Measurements from ENCODE around the gene AGBL2.
"Not testable (repeated sequence)": the region's sequence is repeated elsewhere in the genome, so short reads cannot be mapped to it uniquely, and the experiment has no call there.

Gene AGBL2

GRCh38 chr11:47715082-47715669 is at the start of gene AGBL2:
TSS of gene AGBL2 (minus strand) at chr11:47715369. CDS start at chr11:47714650, 719 bp downstream.
- DNase-seq, result no peak

GRCh38 chr11:47759291-47759690 is 44.1 kb upstream of the AGBL2 start:
- DNase-seq, result not testable (repeated sequence)

GRCh38 chr11:47756208-47756607 is 41.0 kb upstream of the AGBL2 start:
- DNase-seq, result no peak

DNA sequence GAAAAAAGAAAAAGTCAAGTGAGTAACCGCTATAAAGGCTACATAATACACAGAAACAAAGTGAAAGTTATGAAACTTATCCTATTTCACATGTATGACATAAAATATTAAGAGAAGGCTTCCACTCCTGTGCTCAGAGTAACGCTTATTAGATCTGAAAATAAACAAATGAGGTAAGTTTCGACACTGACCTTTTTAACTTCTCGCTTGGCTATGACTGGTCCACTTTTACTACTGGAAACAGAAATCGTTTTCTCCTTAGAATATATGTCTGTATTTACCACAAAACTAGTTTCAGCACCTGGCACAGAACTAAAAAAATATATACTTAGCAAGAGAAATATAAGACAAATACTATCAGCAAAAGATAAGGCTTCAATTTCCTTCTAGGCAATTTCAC is 35.6 kb upstream of the AGBL2 start:
- DNase-seq, result no peak

DNA sequence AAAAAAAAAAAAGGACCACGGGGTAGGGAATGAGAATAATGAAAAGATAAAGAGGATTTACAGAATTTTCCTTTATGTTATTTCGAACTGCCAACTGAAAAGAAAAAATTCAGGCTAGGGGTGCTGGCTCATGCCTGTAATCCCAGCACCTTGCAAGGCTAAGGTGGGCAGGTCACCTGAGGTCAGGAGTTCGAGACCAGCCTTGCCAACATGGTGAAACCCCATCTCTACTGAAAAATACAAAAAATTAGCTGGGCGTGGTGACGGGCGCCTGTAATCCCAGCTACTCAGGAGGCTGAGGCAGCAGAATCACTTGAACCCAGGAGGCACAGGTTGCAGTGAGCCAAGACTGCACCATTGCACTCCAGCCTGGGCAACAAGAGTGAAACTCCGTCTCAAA is 27.3 kb upstream of the AGBL2 start:
- DNase-seq, result not testable (repeated sequence)

DNA sequence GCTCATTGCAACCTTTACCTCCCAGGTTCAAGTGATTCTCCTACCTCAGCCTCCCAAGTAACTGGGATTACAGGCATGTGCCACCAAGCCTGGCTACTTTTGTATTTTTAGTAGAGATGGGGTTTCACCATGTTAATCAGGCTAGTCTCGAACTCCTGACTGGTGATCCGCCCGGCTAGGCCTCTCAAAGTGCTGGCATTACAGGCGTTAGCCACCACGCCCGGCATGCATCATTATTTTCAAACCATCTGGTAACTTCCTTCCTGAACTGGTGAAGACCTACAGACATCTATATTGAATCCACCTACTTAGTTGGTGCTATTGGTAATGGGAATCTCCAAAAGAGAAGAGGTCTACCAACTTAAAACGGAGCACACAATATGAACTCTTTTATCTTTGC is 22.6 kb upstream of the AGBL2 start:
- DNase-seq, result not testable (repeated sequence)

DNA sequence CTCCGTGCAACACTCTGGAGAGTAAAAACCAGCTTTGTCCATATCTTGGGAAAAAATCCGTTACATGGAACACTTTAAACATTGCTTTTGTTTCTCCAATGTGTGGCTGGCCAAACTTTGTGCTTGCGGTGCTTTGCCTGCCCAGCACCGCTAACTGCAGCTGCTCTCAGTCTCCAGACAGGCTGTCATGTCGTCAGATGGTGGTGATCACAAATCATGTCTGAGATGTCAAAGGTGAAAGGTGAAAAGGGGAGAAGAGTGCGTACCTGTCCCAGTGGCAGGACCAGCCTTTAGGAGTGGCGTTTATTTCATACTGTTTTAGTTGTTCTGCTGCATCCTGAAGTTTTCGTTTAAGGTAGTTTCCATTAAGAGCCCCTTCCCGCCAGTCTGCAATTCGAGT is 17.1 kb upstream of the AGBL2 start:
- DNase-seq, result no peak

- no peak for DNase-seq
These were observed 16.3 kb upstream of the AGBL2 start for GRCh38 chr11:47731475-47731874.

DNA sequence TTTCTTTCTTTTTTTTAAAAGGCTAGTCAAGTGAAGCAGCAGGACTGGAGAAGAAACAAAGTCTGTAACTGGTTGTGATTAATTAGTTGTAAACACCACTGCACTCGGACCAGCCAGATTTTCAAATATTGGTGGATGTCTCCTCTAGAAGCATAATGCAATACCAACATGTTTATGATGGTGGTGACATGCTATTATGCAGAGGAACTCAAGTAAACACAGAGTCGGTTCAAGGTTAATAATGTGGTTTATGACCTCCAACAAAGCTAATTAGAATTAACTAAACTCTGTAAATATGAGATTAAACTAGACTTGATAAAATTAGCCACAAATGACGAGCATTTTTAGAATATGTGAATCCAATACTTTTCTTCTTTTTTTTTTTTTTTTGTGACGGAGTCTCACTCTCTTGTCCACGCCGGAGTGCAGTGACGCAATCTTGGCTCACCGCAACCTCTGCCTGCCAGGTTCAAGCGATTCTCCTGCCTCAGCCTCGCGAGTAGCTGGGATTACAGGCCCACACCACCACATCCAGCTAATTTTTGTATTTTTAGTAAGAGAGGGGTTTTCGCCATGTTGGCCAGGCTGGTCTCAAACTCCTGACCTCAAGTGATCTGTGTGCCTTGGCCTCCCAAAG is 11.8 kb upstream of the AGBL2 start:
- no peak for DNase-seq

DNA sequence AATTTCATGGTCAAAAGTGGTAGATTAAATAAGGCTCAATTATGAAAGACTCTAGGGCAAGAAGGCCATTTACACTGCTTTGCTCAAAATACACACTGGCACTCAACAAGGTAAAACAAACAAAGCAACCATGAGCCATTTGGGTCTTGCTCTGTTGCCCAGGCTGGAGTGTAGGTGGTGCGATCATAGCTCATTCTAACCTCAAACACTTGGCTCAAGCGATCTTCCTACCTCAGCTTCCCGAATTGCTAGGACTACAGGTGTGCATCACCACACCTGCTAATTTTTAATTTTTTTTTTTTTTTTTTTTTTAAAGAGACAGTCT is 10.9 kb upstream of the AGBL2 start:
- no peak for DNase-seq

- no peak for DNase-seq
These were observed 10.4 kb upstream of the AGBL2 start for GRCh38 chr11:47725442-47726117.

GRCh38 chr11:47724041-47724729 is 9.0 kb upstream of the AGBL2 start:
- DNase-seq, result no peak

GRCh38 chr11:47723041-47723440 is 7.9 kb upstream of the AGBL2 start:
- no peak for DNase-seq

DNA sequence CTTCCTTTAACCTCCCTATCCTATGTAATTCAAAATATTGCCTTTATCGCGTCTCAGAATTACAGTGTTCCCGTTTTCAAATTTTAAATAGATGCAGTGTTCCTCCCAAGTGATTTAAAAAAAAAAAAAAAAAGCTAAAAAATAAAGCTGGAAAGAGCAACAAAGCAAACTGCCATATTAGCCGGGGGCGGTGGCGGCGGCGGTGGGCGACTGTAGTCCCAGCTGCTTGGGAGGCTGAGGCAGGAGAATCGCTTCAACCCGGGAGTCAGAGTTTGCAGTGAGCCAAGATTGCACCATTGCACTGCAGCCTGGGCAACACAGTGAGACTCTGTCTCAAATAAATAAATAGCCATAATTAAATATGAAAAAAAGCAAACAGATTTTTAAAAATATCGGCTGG is 5.5 kb upstream of the AGBL2 start:
- DNase-seq, result no peak

GRCh38 chr11:47716692-47717091 is 1.5 kb upstream of the AGBL2 start:
- no peak for DNase-seq

DNA sequence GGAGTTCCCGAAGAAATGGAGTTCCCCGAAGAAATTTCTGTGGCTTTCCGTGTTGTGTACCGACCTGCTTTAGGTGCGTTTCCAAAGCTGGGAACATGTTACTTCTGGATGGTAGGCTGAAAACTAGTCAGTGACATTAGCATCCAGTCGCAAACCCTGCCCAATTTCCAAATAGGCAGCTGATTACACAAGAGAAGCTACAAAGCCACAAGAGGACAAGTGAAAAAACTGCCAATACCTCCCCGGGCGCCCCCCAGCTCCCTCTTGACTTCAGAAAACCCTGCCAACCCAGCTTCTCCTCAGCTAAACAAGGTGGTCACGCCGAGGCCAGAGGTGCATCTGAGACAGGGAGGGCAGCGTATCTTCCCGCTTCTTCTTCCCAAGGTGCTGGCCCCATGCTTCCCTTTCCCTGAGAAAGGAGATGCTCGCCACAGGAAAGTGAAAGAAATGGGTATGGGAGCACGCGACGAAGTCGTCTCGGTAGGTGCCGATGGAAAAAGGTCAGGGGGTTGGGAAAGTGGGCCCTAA is 551 bp downstream of the AGBL2 start:
- DNase-seq, result no peak

GRCh38 chr11:47711816-47712215 is 3.4 kb downstream of the AGBL2 start:
- no peak for DNase-seq

GRCh38 chr11:47711225-47711624 is 3.9 kb downstream of the AGBL2 start:
- DNase-seq, result no peak

- not testable (repeated sequence) for DNase-seq
These were observed 7.8 kb downstream of the AGBL2 start for GRCh38 chr11:47707275-47707786.

DNA sequence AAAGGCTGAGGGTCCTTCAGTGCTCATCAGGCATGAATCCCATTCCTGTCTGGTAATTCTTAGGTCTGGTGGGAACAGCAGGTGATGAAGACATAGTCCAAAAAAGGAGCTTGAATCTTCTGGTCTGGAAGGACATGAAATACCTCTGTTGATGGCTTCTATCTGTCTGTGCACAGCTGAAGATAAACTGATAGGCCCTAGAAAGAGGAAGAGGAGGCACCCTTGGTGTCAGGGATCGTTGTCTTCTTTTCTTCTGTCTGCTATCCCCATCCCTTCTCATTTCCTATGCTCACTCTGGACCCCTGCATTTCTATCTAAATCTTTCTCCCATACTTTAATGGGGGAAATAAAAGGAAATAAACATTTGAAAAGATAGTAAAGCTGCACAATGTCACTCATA is 9.4 kb downstream of the AGBL2 start:
- no peak for DNase-seq

GRCh38 chr11:47691979-47692378 is 23.2 kb downstream of the AGBL2 start:
- no peak for DNase-seq

DNA sequence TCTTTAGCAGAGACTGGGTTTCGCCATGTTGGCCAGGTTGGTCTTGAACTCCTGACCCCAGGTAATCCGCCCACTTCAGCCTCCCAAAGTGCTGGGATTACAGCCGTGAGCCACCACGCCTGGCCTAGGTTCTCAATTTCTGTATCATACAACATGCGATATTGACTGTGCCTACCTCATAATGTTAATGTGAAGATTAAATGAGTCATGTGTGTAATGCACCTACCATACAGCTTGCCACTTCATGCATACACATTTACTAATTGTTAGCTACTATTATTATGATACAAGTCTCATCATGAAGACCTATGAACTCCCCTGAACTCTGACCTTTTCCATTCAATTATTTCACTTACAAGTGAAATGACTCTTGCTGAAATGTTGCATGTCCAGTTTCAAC is 25.7 kb downstream of the AGBL2 start:
- no peak for DNase-seq

DNA sequence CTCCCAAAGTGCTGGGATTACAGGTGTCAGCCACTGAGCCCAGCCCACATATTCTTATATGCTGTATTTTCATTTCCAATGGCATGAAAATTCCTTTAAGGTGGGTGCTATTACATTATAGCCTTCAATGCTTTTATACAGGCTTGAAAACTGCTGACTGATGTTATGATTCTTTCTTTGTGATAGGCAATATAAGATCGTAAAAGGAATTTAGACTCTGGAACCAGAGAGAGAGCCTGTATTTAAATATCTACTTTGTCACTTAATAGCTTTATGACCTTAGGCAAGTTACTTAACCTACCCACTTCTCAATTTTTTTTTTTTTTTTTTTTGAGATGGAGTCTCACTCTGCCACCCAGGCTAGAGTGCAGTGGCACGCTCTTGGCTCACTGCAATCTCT is 26.2 kb downstream of the AGBL2 start:
- no peak for DNase-seq

DNA sequence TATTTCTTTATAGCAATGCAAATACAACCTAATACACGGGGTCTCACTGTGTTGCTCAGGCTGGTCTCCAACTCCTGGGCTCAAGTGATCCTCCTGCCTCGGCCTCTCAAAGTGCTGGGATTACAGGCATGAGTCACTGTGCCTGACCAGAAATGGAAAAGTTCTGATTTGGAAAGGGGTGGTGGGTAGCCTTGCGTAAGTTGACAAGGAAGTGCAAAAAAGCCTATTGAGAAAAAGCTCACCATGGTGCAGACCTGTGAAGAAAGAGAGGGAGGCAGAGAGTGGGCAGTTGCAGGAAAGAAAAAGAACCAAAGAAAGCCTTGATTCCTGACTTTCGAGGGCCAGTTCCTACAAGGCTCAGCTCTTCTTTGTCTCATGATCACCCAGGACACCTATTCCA is 27.1 kb downstream of the AGBL2 start:
- DNase-seq, result no peak

Measured in NCI-H524 treated with DMSO at 0.1 percent for 48 hours (cell line).